ENCODE results near the gene S100A16. TPM values are rescaled to one million over a fixed set of nuclear protein-coding genes. Genes with fewer than 3 reads are reported as not detected.
A peak's percentile ranks its signal among the peaks of the same experiment; 100 is the strongest.
"Not testable (repeated sequence)": the region's sequence is repeated elsewhere in the genome, so short reads cannot be mapped to it uniquely, and the experiment has no call there.

S100A16 gene
- total RNA-seq, 1 donor from 2014 or later, result 1.1 TPM

DNA sequence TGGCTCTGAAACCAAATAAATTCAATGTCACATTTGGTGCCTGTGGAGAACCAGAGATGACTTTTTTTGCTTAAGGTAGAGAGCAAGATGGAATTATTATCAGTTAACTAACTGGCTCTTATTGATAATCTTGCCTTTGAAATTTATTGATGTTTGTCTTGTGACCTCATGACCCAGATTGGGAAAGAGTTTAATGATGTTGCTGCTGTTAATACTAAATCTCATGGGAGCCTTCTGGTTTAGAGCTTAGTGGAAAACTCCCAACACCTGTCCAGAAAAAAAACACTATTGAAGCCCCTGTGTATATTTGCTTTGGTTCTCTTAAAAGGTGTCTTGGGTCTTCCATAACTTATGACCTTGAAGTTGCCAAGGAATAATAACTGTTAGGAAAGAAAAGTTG, 30.9 kb upstream of the S100A16 start:
- H3K4me3 Mint-ChIP-seq (ENCODE audit: unreplicated experiment), result no peak overlapping the region

DNA sequence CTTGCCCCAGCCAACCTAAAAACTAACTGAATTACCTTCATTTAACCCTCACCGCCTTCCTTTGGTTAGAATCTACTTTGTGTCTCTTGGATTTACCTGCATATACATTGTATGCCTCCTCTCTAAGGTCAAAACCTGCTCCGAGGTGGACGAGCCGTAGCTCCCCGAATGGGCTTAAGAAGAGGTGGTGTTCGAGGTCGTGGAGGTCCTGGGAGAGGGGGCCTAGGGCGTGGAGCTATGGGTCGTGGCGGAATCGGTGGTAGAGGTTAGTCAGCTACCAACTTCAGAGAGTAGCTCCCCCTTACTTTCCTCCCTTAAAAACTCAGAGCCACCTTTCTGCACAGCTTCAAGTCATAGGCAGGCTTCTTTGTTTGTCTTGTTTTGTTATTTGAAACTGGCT, 30.2 kb upstream of the S100A16 start:
- no peak for DNase-seq
- Mint-ChIP-seq H3K27ac (ENCODE audit: unreplicated experiment) (peak overlapping the region; percentile 21), H3K27me3 (ENCODE audit: unreplicated experiment) (peaks cover 4% of the 10 kb centered on the region), H3K9me3 (ENCODE audit: unreplicated experiment) (peaks cover 10% of the 10 kb centered on the region), H3K36me3 (ENCODE audit: unreplicated experiment) (peaks cover 4% of the 10 kb centered on the region), H3K4me1 (ENCODE audit: low read depth, unreplicated experiment) (peaks cover 2% of the 10 kb centered on the region), H3K4me3 (ENCODE audit: unreplicated experiment) (no peak overlapping the region)
- TF ChIP-seq, protein P1, sequence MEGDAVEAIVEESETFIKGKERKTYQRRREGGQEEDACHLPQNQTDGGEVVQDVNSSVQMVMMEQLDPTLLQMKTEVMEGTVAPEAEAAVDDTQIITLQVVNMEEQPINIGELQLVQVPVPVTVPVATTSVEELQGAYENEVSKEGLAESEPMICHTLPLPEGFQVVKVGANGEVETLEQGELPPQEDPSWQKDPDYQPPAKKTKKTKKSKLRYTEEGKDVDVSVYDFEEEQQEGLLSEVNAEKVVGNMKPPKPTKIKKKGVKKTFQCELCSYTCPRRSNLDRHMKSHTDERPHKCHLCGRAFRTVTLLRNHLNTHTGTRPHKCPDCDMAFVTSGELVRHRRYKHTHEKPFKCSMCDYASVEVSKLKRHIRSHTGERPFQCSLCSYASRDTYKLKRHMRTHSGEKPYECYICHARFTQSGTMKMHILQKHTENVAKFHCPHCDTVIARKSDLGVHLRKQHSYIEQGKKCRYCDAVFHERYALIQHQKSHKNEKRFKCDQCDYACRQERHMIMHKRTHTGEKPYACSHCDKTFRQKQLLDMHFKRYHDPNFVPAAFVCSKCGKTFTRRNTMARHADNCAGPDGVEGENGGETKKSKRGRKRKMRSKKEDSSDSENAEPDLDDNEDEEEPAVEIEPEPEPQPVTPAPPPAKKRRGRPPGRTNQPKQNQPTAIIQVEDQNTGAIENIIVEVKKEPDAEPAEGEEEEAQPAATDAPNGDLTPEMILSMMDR (IDR thresholded peaks at IDR 0.05; ENCODE audit: partially characterized antibody, unreplicated experiment), result no peak

More for the DNA sequence above, 30.9 kb upstream of the S100A16 start:
- Mint-ChIP-seq H3K9me3 (ENCODE audit: unreplicated experiment) (peaks cover 11% of the 10 kb centered on the region), H3K4me1 (ENCODE audit: low read depth, unreplicated experiment) (peaks cover 2% of the 10 kb centered on the region), H3K36me3 (ENCODE audit: unreplicated experiment) (peaks cover 4% of the 10 kb centered on the region), H3K27me3 (ENCODE audit: unreplicated experiment) (peaks cover 4% of the 10 kb centered on the region), H3K27ac (ENCODE audit: unreplicated experiment) (no peak overlapping the region)
- DNase-seq, result no peak
- TF ChIP-seq, protein P1 (IDR thresholded peaks at IDR 0.05; ENCODE audit: partially characterized antibody, unreplicated experiment), result no peak

DNA sequence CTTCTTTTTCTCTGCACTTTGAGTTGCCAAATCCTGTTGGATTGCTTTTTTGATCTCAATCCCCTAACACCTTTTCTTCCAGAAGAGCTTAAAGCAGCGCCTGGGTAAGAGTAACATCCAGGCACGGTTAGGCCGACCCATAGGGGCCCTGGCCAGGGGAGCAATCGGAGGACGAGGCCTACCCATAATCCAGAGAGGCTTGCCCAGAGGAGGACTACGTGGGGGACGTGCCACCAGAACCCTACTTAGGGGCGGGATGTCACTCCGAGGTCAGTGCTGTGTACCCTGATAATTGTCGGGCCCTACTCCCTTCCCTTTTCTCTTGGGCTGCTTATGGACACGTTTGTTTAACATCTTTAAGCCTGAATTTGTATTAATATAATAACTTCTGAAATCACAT, 29.2 kb upstream of the S100A16 start:
- DNase-seq, result no peak

DNA sequence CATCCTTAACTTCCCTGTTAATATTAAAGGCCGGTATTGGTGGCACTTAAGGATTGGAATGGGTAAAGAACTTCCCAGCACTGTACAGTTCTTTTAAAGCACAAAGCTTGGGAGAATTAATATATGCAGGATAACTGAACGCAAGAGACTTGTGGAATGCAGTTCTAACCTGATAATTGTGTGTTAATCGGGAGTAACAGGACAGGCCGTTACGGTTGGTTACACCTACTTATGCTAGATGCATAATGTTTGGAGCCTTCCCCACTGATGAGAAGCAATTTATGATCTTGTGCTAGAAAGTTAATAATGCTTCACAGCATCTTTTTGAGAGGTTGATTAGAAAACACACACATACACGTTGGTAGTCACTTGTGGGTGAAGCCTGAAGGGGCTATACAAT, 27.9 kb upstream of the S100A16 start:
- Mint-ChIP-seq H3K9me3 (ENCODE audit: unreplicated experiment) (no peaks in the 10 kb centered on the region), H3K27me3 (ENCODE audit: unreplicated experiment) (peaks cover 2% of the 10 kb centered on the region), H3K27ac (ENCODE audit: unreplicated experiment) (no peak overlapping the region), H3K36me3 (ENCODE audit: unreplicated experiment) (peaks cover 9% of the 10 kb centered on the region), H3K4me1 (ENCODE audit: low read depth, unreplicated experiment) (peaks cover 8% of the 10 kb centered on the region), H3K4me3 (ENCODE audit: unreplicated experiment) (no peak overlapping the region)
- TF ChIP-seq, protein P1 (IDR thresholded peaks at IDR 0.05; ENCODE audit: partially characterized antibody, unreplicated experiment), result no peak
- no peak for DNase-seq

More for the DNA sequence above, 29.2 kb upstream of the S100A16 start:
- Mint-ChIP-seq H3K27ac (ENCODE audit: unreplicated experiment) (no peak overlapping the region), H3K27me3 (ENCODE audit: unreplicated experiment) (peaks cover 4% of the 10 kb centered on the region), H3K36me3 (ENCODE audit: unreplicated experiment) (peaks cover 5% of the 10 kb centered on the region), H3K4me3 (ENCODE audit: unreplicated experiment) (no peak overlapping the region), H3K9me3 (ENCODE audit: unreplicated experiment) (peaks cover 6% of the 10 kb centered on the region), H3K4me1 (ENCODE audit: low read depth, unreplicated experiment) (peaks cover 4% of the 10 kb centered on the region)
- TF ChIP-seq, protein P1 (IDR thresholded peaks at IDR 0.05; ENCODE audit: partially characterized antibody, unreplicated experiment), result no peak

DNA sequence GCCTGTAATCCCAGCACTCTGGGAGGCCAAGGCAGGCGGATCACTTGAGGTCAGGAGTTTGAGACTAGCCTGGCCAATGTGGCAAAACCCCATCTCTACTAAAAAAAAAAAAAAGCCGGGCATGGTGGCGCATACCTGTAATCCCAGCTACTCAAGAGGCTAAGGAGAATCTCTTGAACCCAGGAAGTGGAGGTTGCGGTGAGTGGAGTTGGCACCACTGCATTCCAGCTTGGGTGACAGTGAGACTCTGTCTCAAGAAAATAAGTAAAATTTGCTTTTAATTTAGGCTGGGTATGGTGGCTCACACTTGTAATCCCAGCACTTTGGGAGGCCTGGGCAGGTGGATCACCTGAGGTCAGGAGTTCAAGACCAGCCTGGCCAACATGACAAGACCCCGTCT, 27.3 kb upstream of the S100A16 start:
- not testable (repeated sequence) for H3K27ac Mint-ChIP-seq (ENCODE audit: unreplicated experiment); H3K27me3 Mint-ChIP-seq (ENCODE audit: unreplicated experiment); H3K36me3 Mint-ChIP-seq (ENCODE audit: unreplicated experiment); H3K4me1 Mint-ChIP-seq (ENCODE audit: low read depth, unreplicated experiment); H3K9me3 Mint-ChIP-seq (ENCODE audit: unreplicated experiment); H3K4me3 Mint-ChIP-seq (ENCODE audit: unreplicated experiment); DNase-seq

All from glutamatergic neuron (in vitro differentiated cells).